HG02981 (cell line): ENCODE results near the gene NME3.

ENCODE experiments used
- ATAC-seq: cut with Tn5 transposase; IDR thresholded peaks from one replicate; pipeline ENCODE4 v1.9.1; 2021; ENCODE audit warnings: mild to moderate bottlenecking, moderate library complexity; ENCODE audit not compliant: unreplicated experiment

NME3 gene

DNA sequence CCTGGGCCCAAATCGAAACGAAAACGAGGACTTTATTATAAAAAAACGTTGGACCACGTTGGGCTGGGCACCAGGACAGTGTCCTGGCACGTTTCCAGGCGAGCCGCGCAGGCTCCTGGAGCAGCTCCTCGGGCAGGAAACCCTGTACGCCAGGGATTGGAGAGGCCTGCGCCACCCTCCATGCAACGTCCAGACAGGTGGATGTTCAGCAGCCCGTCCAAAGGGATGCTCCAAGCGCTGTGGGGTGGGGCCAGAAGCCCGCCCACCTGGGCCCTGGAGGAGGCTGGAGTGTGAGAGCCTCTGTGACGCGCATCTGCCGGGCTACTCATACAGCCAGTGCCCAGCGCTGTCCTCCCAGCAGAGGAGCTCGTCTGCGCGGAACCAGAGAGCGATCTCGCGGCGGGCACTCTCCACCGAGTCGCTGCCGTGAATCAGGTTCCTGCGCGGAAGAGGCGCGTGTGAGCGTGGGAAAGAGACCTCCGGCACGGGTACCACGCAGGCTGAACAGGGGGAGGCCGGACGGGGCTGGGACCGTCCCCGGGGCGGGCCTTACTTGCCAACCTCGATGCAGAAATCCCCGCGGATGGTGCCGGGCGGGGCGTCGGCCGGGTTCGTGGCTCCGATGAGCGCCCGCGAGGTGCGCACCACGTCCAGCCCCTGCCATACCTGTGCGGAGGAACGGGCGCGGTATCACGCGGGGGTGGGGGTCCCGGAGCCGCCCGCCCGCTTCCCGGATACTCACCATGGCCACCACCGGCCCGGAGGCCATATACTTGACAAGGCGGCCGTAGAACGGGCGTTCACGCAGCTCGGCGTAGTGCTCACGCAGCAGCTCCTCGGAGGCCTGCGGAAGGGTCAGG, 785 bp downstream of the NME3 start:
- ATAC-seq, result no peak

DNA sequence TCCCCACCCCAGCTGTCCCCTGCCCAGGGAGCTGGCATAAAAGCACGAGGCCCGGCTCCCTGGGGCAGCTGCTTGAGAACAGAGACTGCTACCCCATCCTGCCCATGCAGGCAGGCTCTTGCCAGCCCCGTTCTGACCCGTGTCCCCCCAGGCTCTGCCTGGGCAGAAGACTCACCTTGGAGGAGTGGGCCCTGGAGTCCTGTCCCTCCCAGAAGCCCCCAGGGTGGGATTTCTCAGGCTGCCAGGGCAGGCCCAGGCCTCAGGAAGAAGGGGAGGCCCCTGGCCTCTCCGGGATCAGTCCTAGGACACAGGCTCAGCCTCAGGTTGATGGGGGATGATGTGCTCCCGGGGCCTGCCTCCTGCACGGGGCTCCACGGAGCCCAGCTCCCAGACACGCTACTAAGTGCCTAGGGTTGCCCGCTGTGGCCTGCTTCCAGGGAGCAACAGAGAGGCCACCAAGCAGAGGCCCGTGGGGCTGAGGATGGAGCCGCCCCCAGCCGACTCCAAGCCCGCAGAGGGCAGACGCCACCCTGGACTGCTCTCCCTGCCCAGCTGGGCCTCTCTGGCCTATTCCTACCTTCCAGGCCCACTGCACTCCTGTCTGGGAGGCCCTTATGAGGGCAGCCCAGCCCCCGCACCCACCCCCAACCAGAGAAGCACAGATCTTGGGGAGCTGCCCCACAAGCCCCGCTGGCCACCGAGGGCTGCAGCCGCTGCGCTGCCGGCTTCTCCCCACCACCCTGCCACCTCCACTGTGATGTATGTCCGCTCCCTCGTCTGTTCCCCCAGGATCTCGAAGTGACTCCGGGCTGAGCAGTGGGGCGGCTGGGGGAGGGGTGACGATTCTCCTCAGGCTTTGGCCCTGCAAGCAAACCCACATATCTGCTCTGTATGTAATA, 1.7 kb downstream of the NME3 start:
- no peak for ATAC-seq

DNA sequence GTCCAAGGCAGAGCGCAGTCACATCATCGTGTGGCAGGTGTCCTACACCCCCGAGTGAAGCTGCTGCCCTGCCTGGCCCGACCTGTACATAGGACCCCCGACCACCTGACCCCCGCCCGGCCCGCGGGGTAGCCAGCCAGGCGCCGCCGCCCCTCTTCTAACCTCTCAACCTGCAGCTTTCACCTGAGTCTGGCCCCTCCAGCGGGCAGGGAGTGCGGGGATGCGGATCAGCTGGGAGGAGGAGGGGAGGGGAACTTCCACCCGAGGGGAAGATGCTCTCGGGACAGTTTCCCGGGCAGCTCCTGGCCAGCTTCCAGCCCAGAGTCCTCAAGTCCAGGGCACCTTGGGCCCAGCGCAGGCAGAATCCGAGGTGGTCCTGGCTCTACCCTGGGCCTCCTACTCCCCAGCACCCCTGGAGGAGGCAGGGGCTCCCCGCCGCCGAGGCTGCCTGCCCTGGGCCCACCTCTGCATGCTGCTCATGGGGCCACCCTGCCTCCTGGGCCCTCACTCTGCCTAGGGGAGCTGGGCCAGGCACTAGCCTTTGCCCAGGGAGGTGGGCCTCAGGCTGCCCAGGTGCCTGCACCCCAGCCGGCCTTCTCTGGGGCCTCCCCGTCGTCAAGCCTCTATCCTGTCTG, 2.5 kb downstream of the NME3 start:
- ATAC-seq, result no peak

DNA sequence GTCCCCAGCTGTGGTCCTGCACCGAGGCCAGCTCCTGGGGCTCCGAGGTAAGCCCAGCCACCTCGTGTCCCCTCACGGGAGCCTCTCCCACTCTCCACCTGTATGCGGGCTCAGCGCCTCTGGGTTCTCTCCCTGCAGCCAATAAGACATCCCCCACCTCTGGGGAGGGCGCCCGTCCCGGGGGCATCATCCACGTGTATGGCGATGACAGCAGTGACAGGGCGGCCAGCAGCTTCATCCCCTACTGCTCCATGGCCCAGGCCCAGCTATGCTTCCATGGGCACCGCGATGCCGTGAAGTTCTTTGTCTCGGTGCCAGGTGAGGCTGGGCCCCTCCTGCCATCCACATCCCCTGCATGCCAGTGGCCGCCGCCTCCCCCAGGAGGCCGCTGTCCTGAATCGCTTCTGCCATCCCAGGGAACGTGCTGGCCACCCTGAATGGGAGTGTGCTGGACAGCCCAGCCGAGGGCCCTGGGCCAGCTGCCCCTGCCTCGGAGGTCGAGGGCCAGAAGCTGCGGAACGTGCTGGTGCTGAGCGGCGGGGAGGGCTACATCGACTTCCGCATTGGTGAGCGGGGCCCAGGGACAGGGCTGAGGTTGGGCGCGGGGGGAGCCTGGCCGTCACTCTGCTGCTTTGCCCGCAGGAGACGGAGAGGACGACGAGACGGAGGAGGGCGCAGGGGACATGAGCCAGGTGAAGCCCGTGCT, 3.1 kb downstream of the NME3 start:
- no peak for ATAC-seq

DNA sequence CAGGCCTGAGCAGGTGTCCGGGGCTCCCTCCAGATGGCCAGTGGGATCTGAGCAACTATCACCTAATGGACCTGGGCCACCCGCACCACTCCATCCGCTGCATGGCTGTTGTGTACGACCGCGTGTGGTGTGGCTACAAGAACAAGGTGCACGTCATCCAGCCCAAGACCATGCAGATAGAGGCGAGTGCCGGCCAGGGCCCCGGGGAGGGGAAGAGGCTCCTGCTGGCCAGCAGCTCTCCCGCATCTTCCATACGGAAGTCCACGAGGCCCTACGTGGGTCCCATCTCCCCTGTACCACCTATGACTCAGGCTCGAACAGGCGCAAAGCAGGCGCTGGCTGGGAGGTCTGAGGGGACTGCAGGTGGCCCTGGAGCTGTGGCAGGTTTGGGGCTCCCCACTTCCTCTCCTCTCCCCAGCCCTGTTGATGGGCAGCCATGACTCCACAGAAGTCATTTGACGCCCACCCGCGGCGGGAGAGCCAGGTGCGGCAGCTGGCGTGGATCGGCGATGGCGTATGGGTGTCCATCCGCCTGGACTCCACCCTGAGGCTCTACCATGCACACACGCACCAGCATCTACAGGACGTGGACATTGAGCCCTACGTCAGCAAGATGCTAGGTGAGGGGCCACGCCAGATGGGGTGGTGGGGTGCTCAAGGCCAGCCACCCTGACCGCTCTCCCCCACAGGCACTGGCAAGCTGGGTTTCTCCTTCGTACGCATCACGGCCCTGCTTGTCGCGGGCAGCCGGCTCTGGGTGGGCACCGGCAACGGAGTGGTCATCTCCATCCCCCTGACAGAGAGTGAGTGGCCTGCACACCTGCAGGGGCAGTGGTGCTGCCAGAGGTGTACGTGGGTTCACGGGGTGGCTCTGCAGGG, 4.0 kb downstream of the NME3 start:
- ATAC-seq, result no peak

DNA sequence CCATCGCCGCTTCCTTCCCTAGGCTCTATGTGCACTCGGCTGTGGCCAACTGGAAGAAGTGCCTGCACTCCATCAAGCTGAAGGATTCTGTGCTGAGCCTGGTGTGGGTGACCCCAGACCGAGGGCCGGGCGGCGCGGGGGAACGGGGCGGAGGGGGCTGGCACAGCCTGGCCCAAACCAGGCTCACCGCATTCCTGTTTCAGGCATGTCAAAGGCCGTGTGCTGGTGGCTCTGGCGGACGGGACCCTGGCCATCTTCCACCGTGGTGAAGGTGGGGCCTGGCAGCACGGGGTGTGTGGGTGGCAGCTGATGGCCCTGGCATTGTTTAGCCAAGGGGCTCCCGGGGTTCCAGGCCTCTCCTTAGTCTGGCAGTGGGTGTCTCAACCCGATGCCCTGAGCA, 4.6 kb downstream of the NME3 start:
- no peak for ATAC-seq

DNA sequence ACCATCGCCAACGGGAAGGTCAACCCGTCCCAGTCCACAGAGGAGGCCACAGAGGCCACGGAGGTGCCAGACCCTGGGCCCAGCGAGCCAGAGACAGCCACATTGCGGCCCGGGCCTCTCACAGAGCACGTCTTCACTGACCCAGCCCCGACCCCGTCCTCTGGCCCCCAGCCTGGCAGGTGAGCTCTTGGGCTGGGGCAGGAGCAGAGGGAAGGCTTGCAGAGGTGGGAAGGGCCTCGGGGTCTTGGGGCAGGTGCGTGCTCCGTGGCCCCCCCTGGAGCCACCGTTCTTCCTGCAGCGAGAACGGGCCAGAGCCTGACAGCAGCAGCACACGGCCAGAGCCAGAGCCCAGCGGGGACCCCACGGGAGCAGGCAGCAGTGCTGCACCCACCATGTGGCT, 5.1 kb downstream of the NME3 start:
- ATAC-seq, result no peak

DNA sequence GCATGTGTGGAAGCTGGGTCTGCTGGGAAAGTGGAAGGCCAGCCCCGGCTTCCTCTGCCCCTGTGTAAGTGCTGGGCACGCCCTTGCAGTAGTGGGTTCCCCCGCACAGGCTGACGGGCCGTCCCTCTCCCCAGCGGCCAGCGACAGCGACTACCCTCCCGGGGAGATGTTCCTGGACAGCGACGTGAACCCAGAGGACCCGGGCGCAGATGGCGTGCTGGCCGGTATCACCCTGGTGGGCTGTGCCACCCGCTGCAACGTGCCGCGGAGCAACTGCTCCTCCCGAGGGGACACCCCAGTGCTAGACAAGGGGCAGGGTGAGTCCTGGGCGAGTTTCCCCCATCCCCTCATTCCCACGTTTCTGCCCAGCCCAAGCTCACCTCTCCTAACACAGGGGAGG, 5.5 kb downstream of the NME3 start:
- no peak for ATAC-seq

DNA sequence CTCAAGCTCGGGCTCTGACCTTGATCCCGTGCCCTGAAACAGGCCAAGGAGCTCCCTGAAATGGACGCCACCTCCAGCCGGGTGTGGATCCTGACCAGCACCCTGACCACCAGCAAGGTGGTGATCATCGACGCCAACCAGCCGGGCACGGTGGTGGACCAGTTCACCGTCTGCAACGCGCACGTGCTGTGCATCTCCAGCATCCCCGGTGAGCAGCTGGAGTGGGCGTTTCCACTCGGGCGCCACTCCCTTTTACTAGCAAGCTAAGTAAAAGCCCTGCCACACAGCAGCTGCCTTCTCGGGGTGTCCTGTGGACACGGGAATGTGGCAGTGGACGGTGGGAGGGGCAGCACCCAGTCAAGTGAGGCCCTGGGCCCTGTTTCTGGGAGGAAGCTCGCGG, 6.4 kb downstream of the NME3 start:
- ATAC-seq, result no peak

DNA sequence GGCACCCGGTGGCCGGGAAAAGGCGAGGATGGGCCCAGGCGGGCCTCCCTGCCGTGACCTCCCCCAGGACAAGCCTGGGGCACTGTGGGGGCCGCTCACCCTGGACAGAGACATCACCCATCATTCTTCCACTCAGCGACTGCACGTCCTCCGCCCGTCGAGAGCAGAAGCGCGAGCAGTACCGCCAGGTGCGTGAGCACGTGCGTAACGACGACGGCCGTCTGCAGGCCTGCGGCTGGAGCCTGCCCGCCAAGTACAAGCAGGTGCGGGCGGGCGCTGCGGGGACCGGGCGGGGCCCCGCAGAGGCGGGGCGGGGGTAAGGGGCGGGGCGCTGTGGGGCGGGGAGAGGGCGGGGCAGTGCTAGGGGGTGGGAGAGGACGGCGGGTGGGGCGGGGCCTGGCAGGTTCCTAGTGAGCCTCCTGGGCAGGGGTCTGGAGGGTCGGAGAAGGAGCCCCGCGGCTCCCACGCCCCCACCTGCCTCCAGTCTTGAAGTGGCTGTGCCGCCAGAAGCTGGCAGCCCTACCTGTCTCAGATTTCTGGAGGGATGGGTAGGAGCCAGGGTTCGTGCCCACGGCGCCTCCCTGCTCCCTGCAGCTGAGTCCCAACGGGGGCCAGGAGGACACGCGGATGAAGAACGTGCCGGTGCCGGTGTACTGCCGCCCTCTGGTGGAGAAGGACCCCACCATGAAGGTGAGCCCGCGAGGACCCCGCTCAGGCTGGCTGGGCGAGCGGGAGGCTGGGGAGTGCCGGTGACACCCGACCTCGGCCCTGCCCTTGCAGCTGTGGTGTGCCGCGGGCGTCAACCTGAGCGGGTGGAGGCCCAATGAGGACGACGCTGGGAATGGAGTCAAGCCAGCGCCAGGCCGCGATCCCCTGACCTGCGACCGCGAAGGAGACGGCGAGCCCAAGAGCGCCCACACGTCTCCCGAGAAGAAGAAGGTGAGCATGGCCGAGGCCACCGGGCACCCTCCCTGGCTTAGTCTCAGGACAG, 7.5 kb downstream of the NME3 start:
- no peak for ATAC-seq

DNA sequence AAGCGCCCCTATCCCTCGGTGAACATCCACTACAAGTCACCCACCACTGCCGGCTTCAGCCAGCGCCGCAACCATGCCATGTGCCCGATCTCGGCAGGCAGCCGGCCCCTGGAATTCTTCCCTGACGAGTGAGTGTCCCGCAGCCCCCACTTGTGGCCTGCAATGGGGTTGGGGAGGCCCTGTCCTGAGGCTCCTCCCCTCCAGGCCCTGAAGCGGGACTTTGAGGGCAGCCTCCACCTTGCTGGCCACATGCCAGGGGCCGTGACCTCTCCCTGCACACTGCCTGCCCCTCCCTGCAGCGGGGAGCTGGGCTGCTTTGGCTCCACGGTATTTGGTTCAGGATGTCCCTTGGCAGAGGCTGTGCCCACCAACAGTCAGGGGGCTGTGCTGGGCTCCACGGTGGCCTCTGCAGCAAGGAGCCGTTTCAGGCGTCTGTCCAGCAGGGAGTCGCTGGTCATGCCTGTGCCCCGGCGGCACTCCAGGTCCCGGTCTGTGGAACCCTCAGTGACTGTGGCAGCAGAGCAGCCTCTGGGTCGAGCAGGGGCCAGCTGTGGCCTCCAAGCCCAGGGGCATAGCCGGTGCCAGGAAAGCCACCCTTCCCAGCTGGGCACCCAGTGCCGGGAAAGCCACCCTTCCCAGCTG, 8.3 kb downstream of the NME3 start:
- no peak for ATAC-seq

DNA sequence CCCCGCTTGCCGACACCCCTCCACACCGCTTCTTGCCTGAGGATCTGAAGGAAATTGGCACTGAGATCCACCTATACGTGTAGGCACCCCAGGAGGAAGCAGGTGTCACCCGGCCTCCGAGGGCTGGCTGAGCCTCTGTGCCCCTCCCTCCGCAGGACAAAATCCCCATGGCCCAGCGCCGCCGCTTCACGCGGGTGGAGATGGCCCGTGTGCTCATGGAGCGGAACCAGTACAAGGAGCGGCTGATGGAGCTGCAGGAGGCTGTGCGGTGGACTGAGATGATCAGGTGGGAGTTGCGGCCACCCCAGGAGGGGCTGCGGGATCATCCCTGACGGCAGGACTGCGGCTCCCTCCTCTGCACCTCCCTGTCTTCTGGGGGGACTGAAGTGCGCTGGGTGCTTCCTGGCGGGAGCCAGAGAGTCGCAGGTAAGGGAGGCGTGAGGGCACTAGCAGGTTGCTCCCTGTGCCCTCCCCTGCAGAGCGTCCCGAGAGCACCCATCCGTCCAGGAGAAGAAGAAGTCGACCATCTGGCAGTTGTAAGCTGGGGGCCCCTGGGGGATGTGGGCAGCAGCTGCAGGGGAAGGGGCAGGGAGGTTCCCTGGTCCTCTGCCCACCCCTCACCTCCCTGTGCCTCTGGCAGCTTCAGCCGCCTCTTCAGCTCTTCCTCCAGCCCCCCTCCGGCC, 9.0 kb downstream of the NME3 start:
- no peak for ATAC-seq

DNA sequence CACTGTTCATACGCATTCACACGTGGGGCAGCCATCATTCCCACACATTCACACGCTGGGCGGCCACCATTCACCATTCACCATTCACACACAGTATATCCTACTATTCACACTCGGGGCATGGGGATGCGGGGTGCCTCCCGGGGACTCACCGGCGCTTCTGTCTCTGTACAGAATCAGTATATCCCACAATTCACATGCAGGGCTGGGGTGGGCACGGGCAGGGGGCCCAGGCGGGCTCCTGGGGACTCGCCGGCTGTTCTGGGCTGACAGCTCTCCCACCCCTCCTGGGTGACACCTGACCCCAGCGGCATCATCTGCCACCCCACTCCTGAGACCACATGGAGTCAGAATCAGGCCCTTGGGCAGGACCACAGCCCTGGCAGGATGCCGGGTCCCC, 9.6 kb downstream of the NME3 start:
- no peak for ATAC-seq

DNA sequence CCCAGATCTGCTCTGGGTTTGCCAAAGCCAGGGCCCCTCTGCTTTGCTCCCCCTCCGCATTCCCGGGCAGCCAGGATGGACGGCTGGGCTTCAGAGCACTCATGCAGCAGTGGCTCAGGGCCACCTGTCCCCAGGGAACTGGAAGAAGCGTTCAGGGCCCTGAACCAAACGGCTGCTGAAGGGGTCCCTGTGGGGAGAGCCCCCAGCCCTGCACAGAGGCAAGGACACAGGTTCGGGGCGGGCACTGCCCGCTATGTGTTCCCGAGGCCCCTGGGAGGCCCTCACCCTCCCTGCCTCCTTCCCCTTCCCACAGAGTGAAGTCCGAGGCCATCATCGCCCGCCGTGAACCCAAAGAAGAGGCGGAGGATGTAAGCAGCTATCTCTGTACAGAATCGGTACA, 10.4 kb downstream of the NME3 start:
- no peak for ATAC-seq

DNA sequence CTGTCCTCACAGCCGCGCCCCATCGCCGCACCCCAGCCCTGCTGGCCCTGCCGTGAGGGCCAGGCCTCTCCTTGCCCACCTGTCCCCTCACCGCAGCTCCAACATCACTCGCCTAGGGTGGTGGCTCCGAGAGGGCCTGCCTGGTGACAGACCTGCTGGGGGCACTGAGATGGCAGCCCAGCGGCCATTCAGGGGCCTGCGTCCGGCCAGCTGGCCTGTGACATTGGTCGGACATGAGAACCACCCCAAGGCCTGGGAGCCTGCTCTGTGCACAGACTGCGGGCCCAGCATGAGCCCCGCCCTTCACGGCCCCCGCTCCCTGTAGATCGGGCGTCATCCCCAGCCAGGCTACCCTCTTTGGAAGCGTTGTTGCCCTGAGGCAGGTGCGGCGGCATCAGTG, 11.8 kb downstream of the NME3 start:
- no peak for ATAC-seq

DNA sequence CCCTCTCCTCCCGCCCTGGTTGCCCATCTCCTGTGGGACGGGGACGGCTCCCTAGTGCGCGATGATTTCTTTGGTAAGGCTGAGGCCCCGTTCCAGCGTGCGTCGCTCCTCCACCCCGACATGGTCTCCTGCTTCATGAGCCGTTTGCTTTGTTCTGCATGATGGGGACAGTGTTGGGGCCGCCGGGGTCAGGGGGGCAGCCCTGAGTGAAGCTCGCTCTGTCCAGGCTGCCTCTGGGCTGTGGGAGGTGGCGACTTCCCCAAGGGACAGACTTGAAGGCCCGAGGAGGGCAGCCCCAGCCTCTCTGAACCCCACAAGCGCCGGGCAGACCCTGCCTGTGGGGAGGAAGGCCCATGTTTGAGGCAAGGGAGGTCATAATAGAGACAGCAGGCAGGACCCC, 12.4 kb downstream of the NME3 start:
- no peak for ATAC-seq

DNA sequence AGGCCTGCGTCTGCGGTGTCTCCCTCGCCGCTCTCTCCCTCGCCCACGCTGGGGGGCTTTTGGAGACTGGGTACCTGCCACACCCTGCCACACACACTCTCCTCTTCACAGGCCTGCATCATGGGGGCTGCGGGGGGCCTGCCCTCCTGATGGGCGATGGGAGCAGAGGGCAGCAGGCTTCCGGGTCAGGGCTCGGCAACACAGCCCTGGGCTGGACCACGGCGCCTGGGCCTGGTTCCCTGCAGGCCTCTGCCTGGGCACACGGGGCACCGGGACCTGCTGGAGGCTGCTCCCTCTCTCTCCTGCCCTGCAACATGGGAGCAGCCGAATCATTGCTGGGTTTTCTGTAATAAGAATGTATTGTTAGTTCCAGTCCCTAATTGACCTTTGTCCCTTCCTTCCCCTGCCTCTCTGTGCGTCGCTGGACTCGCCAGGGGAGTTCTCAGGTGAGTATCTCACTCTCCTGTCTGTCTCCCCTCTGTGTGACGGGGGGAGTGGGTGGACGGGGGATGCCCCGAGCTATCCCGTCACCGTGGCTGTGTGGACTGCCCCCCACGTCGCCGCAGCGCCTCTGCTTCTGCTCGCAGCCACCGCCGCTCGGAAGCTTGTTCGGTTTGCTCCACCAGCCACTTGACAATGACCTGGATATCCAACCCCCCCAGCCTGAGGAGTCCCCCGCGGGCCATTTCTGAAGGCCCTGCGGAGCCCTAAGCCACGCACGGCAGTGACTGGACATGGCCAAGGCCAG, 13.5 kb downstream of the NME3 start:
- ATAC-seq, result no peak
